Measurements from ENCODE around the gene SLC25A47. TPM values are rescaled to one million over a fixed set of nuclear protein-coding genes. Genes with fewer than 3 reads are reported as not detected.

SLC25A47 gene
- total RNA-seq, 1 donor from 2014 or later: not detected

GRCh38 chr14:100317912-100318808 lies 5.0 kb upstream of the SLC25A47 start:
- intact Hi-C loops (cut with DNase I): no loop called here

GRCh38 chr14:100320157-100320856 lies 2.8 kb upstream of the SLC25A47 start:
- DNase-seq (ENCODE audit: missing footprints) (no peak), ATAC-seq (no peak)
- intact Hi-C loops (cut with DNase I): no loop called here

More at GRCh38 chr14:100317912-100318808, 5.0 kb upstream of the SLC25A47 start:
- peak; percentile 90 for ATAC-seq
- peak; percentile 91 for DNase-seq (ENCODE audit: missing footprints)

GRCh38 chr14:100321473-100322137 lies 1.5 kb upstream of the SLC25A47 start:
- peak; percentile 48 for ATAC-seq

GRCh38 chr14:100322138-100322957 lies 791 bp upstream of the SLC25A47 start:
- no peak for DNase-seq (ENCODE audit: missing footprints)
- no peak for ATAC-seq
- intact Hi-C loops (cut with DNase I): no loop called here

More at GRCh38 chr14:100321473-100322137, 1.5 kb upstream of the SLC25A47 start:
- DNase-seq (ENCODE audit: missing footprints): peak; percentile 46
- intact Hi-C loops (cut with DNase I): no loop called here

GRCh38 chr14:100323942-100324307 lies 786 bp downstream of the SLC25A47 start:
- DNase-seq (ENCODE audit: missing footprints): no peak
- no peak for ATAC-seq
- intact Hi-C loops (cut with DNase I): no loop called here

GRCh38 chr14:100325231-100325632 lies 2.1 kb downstream of the SLC25A47 start:
- no peak for DNase-seq (ENCODE audit: missing footprints)
- no peak for ATAC-seq
- intact Hi-C loops (cut with DNase I): no loop called here

GRCh38 chr14:100325958-100326357 lies 2.8 kb downstream of the SLC25A47 start:
- DNase-seq (ENCODE audit: missing footprints) (no peak), ATAC-seq (no peak)
- intact Hi-C loops (cut with DNase I): no loop called here

GRCh38 chr14:100327128-100327527 lies 4.0 kb downstream of the SLC25A47 start:
- DNase-seq (ENCODE audit: missing footprints) (no peak), ATAC-seq (no peak)
- intact Hi-C loops (cut with DNase I): no loop called here

GRCh38 chr14:100328495-100329163 lies 5.5 kb downstream of the SLC25A47 start:
- DNase-seq (ENCODE audit: missing footprints) (no peak), ATAC-seq (no peak)
- intact Hi-C loops (cut with DNase I): no loop called here

- no peak for DNase-seq (ENCODE audit: missing footprints)
- intact Hi-C loops (cut with DNase I): no loop called here
- ATAC-seq: no peak
These were observed 6.3 kb downstream of the SLC25A47 start for GRCh38 chr14:100329233-100330006.

GRCh38 chr14:100330007-100330344 lies 6.8 kb downstream of the SLC25A47 start:
- intact Hi-C loops (cut with DNase I): no loop called here
- ATAC-seq (no peak), DNase-seq (ENCODE audit: missing footprints) (no peak)

GRCh38 chr14:100330388-100330931 lies 7.3 kb downstream of the SLC25A47 start:
- intact Hi-C loops (cut with DNase I): no loop called here
- DNase-seq (ENCODE audit: missing footprints) (no peak), ATAC-seq (no peak)

GRCh38 chr14:100332071-100332639 lies 9.0 kb downstream of the SLC25A47 start:
- ATAC-seq (no peak), DNase-seq (ENCODE audit: missing footprints) (no peak)
- intact Hi-C loops (cut with DNase I): no loop called here

- ATAC-seq (no peak), DNase-seq (ENCODE audit: missing footprints) (no peak)
These were observed 9.7 kb downstream of the SLC25A47 start for GRCh38 chr14:100332797-100333196.

GRCh38 chr14:100333311-100333710 lies 10.2 kb downstream of the SLC25A47 start:
- intact Hi-C loops (cut with DNase I): no loop called here
- DNase-seq (ENCODE audit: missing footprints) (no peak), ATAC-seq (no peak)

More at GRCh38 chr14:100332797-100333196, 9.7 kb downstream of the SLC25A47 start:
- intact Hi-C loops (cut with DNase I): no loop called here

GRCh38 chr14:100333827-100334226 lies 10.7 kb downstream of the SLC25A47 start:
- intact Hi-C loops (cut with DNase I): no loop called here
- DNase-seq (ENCODE audit: missing footprints): no peak

GRCh38 chr14:100334904-100335303 lies 11.8 kb downstream of the SLC25A47 start:
- intact Hi-C loops (cut with DNase I): no loop called here
- DNase-seq (ENCODE audit: missing footprints): no peak
- no peak for ATAC-seq

More at GRCh38 chr14:100333827-100334226, 10.7 kb downstream of the SLC25A47 start:
- ATAC-seq: no peak
